HEK293 (cell line): ENCODE results near the gene HFM1.

Experiments used
- TCF7L2 ChIP-seq: IDR thresholded peaks from 2 replicates; pipeline ENCODE4 v1.6.1; 2011; ENCODE audit warnings: low read depth, mild to moderate bottlenecking, inconsistent platforms, low read length, moderate library complexity, borderline replicate concordance
- ZNF274 ChIP-seq, 2 experiments: fragments of 200-500 bp in 1 of 2; fragments of 450-650 bp in 1 of 2; sonication (Bioruptor generic) in 1 of 2; formaldehyde crosslinking in 1 of 2; IDR thresholded peaks; 2 replicates each; pipeline versions ENCODE4 v1.5.1 to v1.6.1; 2014 to 2016; ENCODE audit warnings: borderline replicate concordance in 1 of 2, inconsistent platforms in 1 of 2, low read length in 1 of 2, missing biosample characterization in 1 of 2, missing genetic modification characterization in 1 of 2
- ZNF768 ChIP-seq: fragments of 450-650 bp; formaldehyde crosslinking; IDR thresholded peaks from 2 replicates; pipeline ENCODE4 v1.5.1; 2018; ENCODE audit warnings: missing biosample characterization, mild to moderate bottlenecking, missing genetic modification characterization
- ZSCAN16 ChIP-seq: fragments of 450-650 bp; formaldehyde crosslinking; IDR thresholded peaks from 2 replicates; pipeline ENCODE4 v1.5.1; 2016; ENCODE audit warnings: missing biosample characterization, missing genetic modification characterization
- TF ChIP-seq, protein P1 (sequence below): fragments of 450-650 bp; formaldehyde crosslinking; IDR thresholded peaks from 2 replicates; pipeline ENCODE4 v1.5.1; 2016; ENCODE audit warnings: missing biosample characterization, missing genetic modification characterization
- TF ChIP-seq, protein P2 (sequence below): fragments of 450-650 bp; formaldehyde crosslinking; IDR thresholded peaks from 2 replicates; pipeline ENCODE4 v1.5.1; 2016; ENCODE audit warnings: missing biosample characterization, missing genetic modification characterization

DNA sequence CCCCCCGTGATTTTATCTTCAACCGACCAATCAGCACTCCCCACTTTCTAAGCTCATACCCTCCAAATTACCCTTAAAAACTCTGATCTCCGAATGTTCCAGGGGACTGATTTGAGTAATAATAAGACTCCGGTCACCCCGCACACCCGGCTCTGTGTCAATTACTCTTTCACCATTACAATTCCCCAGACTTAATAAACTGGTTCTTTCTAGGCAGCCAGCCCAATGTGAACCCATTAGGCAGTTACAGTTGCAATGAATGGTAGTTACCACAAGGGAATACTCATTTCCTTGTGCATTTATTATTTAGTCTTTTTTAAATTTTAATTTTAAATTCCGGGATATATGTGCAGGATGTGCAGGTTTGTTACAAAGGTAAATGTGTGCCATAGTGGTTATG is 177.9 kb downstream of the HFM1 start:
- TF ChIP-seq, protein P1, sequence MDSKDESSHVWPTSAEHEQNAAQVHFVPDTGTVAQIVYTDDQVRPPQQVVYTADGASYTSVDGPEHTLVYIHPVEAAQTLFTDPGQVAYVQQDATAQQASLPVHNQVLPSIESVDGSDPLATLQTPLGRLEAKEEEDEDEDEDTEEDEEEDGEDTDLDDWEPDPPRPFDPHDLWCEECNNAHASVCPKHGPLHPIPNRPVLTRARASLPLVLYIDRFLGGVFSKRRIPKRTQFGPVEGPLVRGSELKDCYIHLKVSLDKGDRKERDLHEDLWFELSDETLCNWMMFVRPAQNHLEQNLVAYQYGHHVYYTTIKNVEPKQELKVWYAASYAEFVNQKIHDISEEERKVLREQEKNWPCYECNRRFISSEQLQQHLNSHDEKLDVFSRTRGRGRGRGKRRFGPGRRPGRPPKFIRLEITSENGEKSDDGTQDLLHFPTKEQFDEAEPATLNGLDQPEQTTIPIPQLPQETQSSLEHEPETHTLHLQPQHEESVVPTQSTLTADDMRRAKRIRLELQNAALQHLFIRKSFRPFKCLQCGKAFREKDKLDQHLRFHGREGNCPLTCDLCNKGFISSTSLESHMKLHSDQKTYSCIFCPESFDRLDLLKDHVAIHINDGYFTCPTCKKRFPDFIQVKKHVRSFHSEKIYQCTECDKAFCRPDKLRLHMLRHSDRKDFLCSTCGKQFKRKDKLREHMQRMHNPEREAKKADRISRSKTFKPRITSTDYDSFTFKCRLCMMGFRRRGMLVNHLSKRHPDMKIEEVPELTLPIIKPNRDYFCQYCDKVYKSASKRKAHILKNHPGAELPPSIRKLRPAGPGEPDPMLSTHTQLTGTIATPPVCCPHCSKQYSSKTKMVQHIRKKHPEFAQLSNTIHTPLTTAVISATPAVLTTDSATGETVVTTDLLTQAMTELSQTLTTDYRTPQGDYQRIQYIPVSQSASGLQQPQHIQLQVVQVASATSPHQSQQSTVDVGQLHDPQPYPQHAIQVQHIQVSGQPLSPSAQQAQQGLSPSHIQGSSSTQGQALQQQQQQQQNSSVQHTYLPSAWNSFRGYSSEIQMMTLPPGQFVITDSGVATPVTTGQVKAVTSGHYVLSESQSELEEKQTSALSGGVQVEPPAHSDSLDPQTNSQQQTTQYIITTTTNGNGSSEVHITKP (tag by site-specific recombination), result 0 out of 2 replicates have a peak, but pooled peaks have one; percentile 33
- TF ChIP-seq, protein P2, sequence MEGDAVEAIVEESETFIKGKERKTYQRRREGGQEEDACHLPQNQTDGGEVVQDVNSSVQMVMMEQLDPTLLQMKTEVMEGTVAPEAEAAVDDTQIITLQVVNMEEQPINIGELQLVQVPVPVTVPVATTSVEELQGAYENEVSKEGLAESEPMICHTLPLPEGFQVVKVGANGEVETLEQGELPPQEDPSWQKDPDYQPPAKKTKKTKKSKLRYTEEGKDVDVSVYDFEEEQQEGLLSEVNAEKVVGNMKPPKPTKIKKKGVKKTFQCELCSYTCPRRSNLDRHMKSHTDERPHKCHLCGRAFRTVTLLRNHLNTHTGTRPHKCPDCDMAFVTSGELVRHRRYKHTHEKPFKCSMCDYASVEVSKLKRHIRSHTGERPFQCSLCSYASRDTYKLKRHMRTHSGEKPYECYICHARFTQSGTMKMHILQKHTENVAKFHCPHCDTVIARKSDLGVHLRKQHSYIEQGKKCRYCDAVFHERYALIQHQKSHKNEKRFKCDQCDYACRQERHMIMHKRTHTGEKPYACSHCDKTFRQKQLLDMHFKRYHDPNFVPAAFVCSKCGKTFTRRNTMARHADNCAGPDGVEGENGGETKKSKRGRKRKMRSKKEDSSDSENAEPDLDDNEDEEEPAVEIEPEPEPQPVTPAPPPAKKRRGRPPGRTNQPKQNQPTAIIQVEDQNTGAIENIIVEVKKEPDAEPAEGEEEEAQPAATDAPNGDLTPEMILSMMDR (tag by site-specific recombination), result no peak
- TF ChIP-seq ZSCAN16 (tag by site-specific recombination) (no peak), ZNF768 (no peak), ZNF274 (IDR thresholded peaks at IDR 0.05; ENCODE audit: low read length) (no peak), ZNF274 (tag by site-specific recombination; IDR thresholded peaks at IDR 0.05; ENCODE audit: borderline replicate concordance) (no peak), TCF7L2 (no peak)
